GM12864 (cell line): ENCODE data around the gene USP6.
A peak's percentile ranks its signal among the peaks of the same experiment; 100 is the strongest.

Experiments
- DNase-seq: peaks from one replicate; pipeline ENCODE4 v3.0.0-alpha.2; 2011; ENCODE audit warnings: low read depth
- H3K4me3 ChIP-seq: 2 replicates; pipeline ENCODE4 v1.5.1; 2011; ENCODE audit warnings: mild to moderate bottlenecking, low read depth, low read length, control low read depth
- CTCF ChIP-seq: IDR thresholded peaks from 2 replicates; pipeline ENCODE4 v1.5.1; 2011; ENCODE audit warnings: low read depth, mild to moderate bottlenecking, moderate library complexity, low read length, control low read depth, inconsistent platforms; ENCODE audit errors: missing control alignments

The USP6 gene

DNA sequence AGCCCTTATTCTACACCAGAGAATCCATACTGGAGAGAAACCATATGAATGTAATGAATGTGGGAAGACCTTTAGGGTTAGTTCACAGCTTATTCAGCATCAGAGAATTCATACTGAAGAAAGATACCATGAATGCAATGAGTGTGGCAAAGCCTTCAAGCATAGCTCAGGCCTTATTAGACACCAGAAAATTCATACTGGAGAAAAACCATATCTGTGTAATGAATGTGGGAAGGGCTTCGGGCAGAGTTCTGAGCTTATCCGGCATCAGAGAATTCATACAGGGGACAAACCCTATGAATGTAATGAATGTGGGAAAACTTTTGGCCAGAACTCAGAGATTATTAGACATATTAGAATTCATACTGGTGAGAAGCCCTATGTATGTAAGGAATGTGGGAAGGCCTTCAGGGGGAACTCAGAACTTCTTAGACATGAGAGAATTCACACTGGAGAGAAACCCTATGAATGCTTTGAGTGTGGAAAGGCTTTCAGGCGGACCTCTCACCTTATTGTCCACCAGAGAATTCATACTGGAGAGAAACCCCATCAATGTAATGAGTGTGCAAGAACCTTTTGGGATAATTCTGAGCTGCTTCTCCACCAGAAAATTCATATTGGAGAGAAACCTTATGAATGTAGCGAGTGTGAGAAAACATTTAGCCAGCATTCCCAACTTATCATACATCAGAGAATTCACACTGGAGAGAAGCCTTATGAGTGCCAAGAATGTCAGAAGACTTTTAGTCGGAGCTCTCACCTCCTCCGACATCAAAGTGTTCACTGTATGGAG is 23.4 kb upstream of the USP6 start:
- no peak for DNase-seq
- no peak overlapping the region for H3K4me3 ChIP-seq
- no peak for TF ChIP-seq CTCF

DNA sequence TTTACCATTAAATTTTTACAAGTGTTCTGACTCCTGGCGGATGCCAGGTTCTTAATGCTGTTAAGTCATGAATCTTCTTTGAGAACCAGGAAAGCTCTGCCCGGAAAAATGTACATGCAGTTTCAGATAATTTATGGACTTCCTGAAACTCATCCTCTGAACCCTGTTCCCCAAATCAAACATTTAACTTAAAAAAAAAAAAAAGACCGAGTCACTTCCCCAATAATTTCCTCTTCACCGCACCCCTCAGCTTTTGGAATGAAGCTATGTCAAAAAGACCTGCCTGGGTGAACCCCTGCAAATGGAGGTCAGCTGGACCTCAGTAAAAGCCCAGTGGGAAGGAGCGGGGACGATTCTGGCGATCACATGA is 19.1 kb upstream of the USP6 start:
- DNase-seq = no peak
- no peak for TF ChIP-seq CTCF
- no peak overlapping the region for H3K4me3 ChIP-seq

GRCh38 chr17:5097101-5097834 is 18.6 kb upstream of the USP6 start:
- TF ChIP-seq CTCF = no peak
- H3K4me3 ChIP-seq = no peak overlapping the region
- no peak for DNase-seq

- no peak for TF ChIP-seq CTCF
- DNase-seq = no peak
- H3K4me3 ChIP-seq = no peak overlapping the region
Measured at GRCh38 chr17:5099271-5099670, 16.6 kb upstream of the USP6 start.

- DNase-seq = no peak
- no peak overlapping the region for H3K4me3 ChIP-seq
Measured at GRCh38 chr17:5100832-5101231, 15.0 kb upstream of the USP6 start.

GRCh38 chr17:5110816-5111215 is 5.0 kb upstream of the USP6 start:
- DNase-seq = no peak
- TF ChIP-seq CTCF = no peak
- peak overlapping the region; percentile 72 for H3K4me3 ChIP-seq

More at GRCh38 chr17:5100832-5101231, 15.0 kb upstream of the USP6 start:
- TF ChIP-seq CTCF = no peak
